ENCODE results near the gene ABCG1. TPM values are rescaled to one million over a fixed set of nuclear protein-coding genes. Genes with fewer than 3 reads are reported as not detected.

ABCG1 gene
- total and polyA plus RNA-seq, 2 donors (not counting 1 experiment from before 2014, with no cell fraction given) = under 0.01 to 0.12 TPM

DNA sequence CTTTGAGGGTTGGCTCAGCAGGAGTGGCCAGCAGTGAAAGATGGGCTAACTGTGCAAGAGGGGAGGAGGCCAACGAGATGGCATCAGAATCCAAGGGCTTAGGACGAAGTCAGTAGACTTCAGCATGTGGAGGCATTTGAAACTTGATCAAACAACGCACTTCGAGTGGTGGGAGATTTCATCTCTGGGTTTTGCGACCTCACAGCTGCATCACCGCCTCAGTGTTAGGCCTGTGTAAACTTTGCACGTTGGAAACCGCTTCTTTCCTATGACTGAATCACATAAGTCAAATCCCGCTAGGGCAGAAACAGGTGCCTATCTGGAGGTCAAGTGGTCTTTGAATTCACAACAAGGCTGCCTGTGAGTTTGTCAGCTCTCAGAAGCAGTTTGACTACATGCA is 78.4 kb downstream of the ABCG1 start:
- Histone ChIP-seq H3K79me2 (ENCODE audit: control insufficient read depth, insufficient read depth, low read length) (no peaks in the 10 kb centered on the region), H3K9ac (ENCODE audit: insufficient read depth, low read length) (no peak overlapping the region), H3K4me1 (ENCODE audit: control insufficient read depth, extremely low read depth, insufficient read depth, low read length) (no peaks in the 10 kb centered on the region), H3K27ac (ENCODE audit: insufficient read depth, low read length) (no peak overlapping the region), H3K27me3 (ENCODE audit: control insufficient read depth, insufficient read depth, low read length) (no peaks in the 10 kb centered on the region), H3K4me2 (ENCODE audit: extremely low read depth, insufficient read depth, low read length) (no peak overlapping the region), H4K20me1 (ENCODE audit: control insufficient read depth, extremely low read depth, insufficient read depth, low read length) (no peaks in the 10 kb centered on the region), H2AFZ (ENCODE audit: low read length) (no peak overlapping the region), H3K4me3 (replicated peaks in 1 of 4; ENCODE audit: control extremely low read depth in 1 of 4, insufficient read depth in 1 of 4, low read depth in 3 of 4, low read length in 4 of 4) (no peak overlapping the region), H3K36me3 (ENCODE audit: control insufficient read depth, insufficient read depth, low read length) (no peaks in the 10 kb centered on the region), H3K9me3 (ENCODE audit: control insufficient read depth, insufficient read depth, low read depth, low read length) (no peaks in the 10 kb centered on the region)
- DNase-seq (ENCODE audit: low read depth in 2 of 2) = no peak
- TF ChIP-seq, protein P1, sequence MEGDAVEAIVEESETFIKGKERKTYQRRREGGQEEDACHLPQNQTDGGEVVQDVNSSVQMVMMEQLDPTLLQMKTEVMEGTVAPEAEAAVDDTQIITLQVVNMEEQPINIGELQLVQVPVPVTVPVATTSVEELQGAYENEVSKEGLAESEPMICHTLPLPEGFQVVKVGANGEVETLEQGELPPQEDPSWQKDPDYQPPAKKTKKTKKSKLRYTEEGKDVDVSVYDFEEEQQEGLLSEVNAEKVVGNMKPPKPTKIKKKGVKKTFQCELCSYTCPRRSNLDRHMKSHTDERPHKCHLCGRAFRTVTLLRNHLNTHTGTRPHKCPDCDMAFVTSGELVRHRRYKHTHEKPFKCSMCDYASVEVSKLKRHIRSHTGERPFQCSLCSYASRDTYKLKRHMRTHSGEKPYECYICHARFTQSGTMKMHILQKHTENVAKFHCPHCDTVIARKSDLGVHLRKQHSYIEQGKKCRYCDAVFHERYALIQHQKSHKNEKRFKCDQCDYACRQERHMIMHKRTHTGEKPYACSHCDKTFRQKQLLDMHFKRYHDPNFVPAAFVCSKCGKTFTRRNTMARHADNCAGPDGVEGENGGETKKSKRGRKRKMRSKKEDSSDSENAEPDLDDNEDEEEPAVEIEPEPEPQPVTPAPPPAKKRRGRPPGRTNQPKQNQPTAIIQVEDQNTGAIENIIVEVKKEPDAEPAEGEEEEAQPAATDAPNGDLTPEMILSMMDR (conservative IDR thresholded peaks at IDR 0.05 in 1 of 2, IDR thresholded peaks at IDR 0.05 in 1 of 2; ENCODE audit: low read depth in 1 of 2, low read length in 2 of 2) = no peak
- TF ChIP-seq EZH2 (IDR thresholded peaks at IDR 0.05; ENCODE audit: low read length, missing control alignments) = no peak

- Histone ChIP-seq H3K4me1 (ENCODE audit: control insufficient read depth, extremely low read depth, insufficient read depth, low read length) (no peaks in the 10 kb centered on the region), H3K27ac (ENCODE audit: insufficient read depth, low read length) (no peak overlapping the region), H4K20me1 (ENCODE audit: control insufficient read depth, extremely low read depth, insufficient read depth, low read length) (no peaks in the 10 kb centered on the region), H3K36me3 (ENCODE audit: control insufficient read depth, insufficient read depth, low read length) (no peaks in the 10 kb centered on the region), H3K4me3 (replicated peaks in 1 of 4; ENCODE audit: control extremely low read depth in 1 of 4, insufficient read depth in 1 of 4, low read depth in 3 of 4, low read length in 4 of 4) (no peak overlapping the region), H3K9ac (ENCODE audit: insufficient read depth, low read length) (no peak overlapping the region), H2AFZ (ENCODE audit: low read length) (no peak overlapping the region), H3K27me3 (ENCODE audit: control insufficient read depth, insufficient read depth, low read length) (no peaks in the 10 kb centered on the region), H3K4me2 (ENCODE audit: extremely low read depth, insufficient read depth, low read length) (no peak overlapping the region), H3K79me2 (ENCODE audit: control insufficient read depth, insufficient read depth, low read length) (no peaks in the 10 kb centered on the region), H3K9me3 (ENCODE audit: control insufficient read depth, insufficient read depth, low read depth, low read length) (no peaks in the 10 kb centered on the region)
- TF ChIP-seq EZH2 (IDR thresholded peaks at IDR 0.05; ENCODE audit: low read length, missing control alignments) = no peak
- TF ChIP-seq, protein P1 (conservative IDR thresholded peaks at IDR 0.05 in 1 of 2, IDR thresholded peaks at IDR 0.05 in 1 of 2; ENCODE audit: low read depth in 1 of 2, low read length in 2 of 2) = no peak
- no peak for DNase-seq (ENCODE audit: low read depth in 2 of 2)
These were observed 79.3 kb downstream of the ABCG1 start for GRCh38 chr21:42298237-42298636.

GRCh38 chr21:42298657-42299056 is 79.7 kb downstream of the ABCG1 start:
- H3K27ac ChIP-seq (ENCODE audit: insufficient read depth, low read length) = no peak overlapping the region
- no peak overlapping the region for H2AFZ ChIP-seq (ENCODE audit: low read length)
- no peaks in the 10 kb centered on the region for H3K9me3 ChIP-seq (ENCODE audit: control insufficient read depth, insufficient read depth, low read depth, low read length)
- no peak overlapping the region for H3K4me2 ChIP-seq (ENCODE audit: extremely low read depth, insufficient read depth, low read length)
- no peak overlapping the region for H3K9ac ChIP-seq (ENCODE audit: insufficient read depth, low read length)
- H3K4me3 ChIP-seq (replicated peaks in 1 of 4; ENCODE audit: control extremely low read depth in 1 of 4, insufficient read depth in 1 of 4, low read depth in 3 of 4, low read length in 4 of 4) = no peak overlapping the region
- no peaks in the 10 kb centered on the region for H4K20me1 ChIP-seq (ENCODE audit: control insufficient read depth, extremely low read depth, insufficient read depth, low read length)
- H3K36me3 ChIP-seq (ENCODE audit: control insufficient read depth, insufficient read depth, low read length) = no peaks in the 10 kb centered on the region
- no peak for DNase-seq (ENCODE audit: low read depth in 2 of 2)
- TF ChIP-seq, protein P1 (conservative IDR thresholded peaks at IDR 0.05 in 1 of 2, IDR thresholded peaks at IDR 0.05 in 1 of 2; ENCODE audit: low read depth in 1 of 2, low read length in 2 of 2) = no peak
- TF ChIP-seq EZH2 (IDR thresholded peaks at IDR 0.05; ENCODE audit: low read length, missing control alignments) = no peak
- no peaks in the 10 kb centered on the region for H3K27me3 ChIP-seq (ENCODE audit: control insufficient read depth, insufficient read depth, low read length)
- H3K4me1 ChIP-seq (ENCODE audit: control insufficient read depth, extremely low read depth, insufficient read depth, low read length) = no peaks in the 10 kb centered on the region
- no peaks in the 10 kb centered on the region for H3K79me2 ChIP-seq (ENCODE audit: control insufficient read depth, insufficient read depth, low read length)
